B cell (primary cell): ENCODE data around the gene ZC3H12C. TPM values are rescaled to one million over a fixed set of nuclear protein-coding genes. Genes with fewer than 3 reads are reported as not detected.

Experiments used
- ATAC-seq: fragments of 200-7000 bp; cut with Tn5 transposase; one replicate; pipeline ENCODE4 v1.10.0; 2021; ENCODE audit warnings: low read depth, mild to moderate bottlenecking, moderate number of reproducible peaks, moderate library complexity
- CTCF ChIA-PET: fragments of 350-600 bp; sonication (Branson Sonifier 250); formaldehyde crosslinking; loops from one replicate; lab custom pipeline; 2021; ENCODE audit warnings: antibody characterized with exemption, inconsistent platforms; lab: Charles Lee
- POLR2A ChIA-PET: fragments of 350-600 bp; sonication (Branson Sonifier 250); formaldehyde crosslinking; loops from one replicate; lab custom pipeline; 2021; ENCODE audit warnings: antibody characterized with exemption; lab: Charles Lee
- DNase-seq: peaks from one replicate; pipeline ENCODE4 v3.0.0; 2013
- H2AFZ ChIP-seq: 2 replicates; pipeline ENCODE4 v1.6.1; 2012; ENCODE audit warnings: mild to moderate bottlenecking, low read depth, low read length; ENCODE audit not compliant: insufficient read depth, poor library complexity, severe bottlenecking
- H3K27ac ChIP-seq, 2 donors: 1 replicate in 1 of 2; 2 replicates in 1 of 2; pipeline ENCODE4 v1.5.1; 2012 to 2013; ENCODE audit warnings: low read length in 2 of 2, mild to moderate bottlenecking in 2 of 2, moderate library complexity in 1 of 2
- H3K27me3 ChIP-seq, 4 experiments: fragments of 200-600 bp in 1 of 4; sonication (generic) in 1 of 4; replicated peaks in 1 of 4; 1 replicate in 2 of 4; 2 replicates in 2 of 4; pipeline versions ENCODE4 v1.6.1 to v1.7.0; 2013 to 2016; ENCODE audit warnings: low read length in 3 of 4, mild to moderate bottlenecking in 2 of 4, mixed read lengths in 1 of 4, moderate library complexity in 1 of 4; ENCODE audit not compliant: insufficient read depth in 4 of 4, control insufficient read depth in 3 of 4; ENCODE audit errors: control extremely low read depth in 1 of 4
- H3K36me3 ChIP-seq, 2 experiments: replicated peaks in 1 of 2; 1 replicate in 1 of 2; 2 replicates in 1 of 2; pipeline versions ENCODE4 v1.6.1 to v1.7.1; 2013; ENCODE audit warnings: low read length in 1 of 2; ENCODE audit not compliant: insufficient read depth in 2 of 2, control insufficient read depth in 1 of 2; ENCODE audit errors: control extremely low read depth in 1 of 2, extremely low read depth in 1 of 2
- H3K4me1 ChIP-seq, 2 donors: fragments of 200-600 bp in 1 of 2; sonication (generic) in 1 of 2; 1 replicate in 1 of 2; 2 replicates in 1 of 2; pipeline versions ENCODE4 v1.5.1 to v1.6.1; 2013 to 2017; ENCODE audit warnings: low read length in 2 of 2; ENCODE audit not compliant: control insufficient read depth in 2 of 2, insufficient read depth in 2 of 2
- H3K4me2 ChIP-seq: replicated peaks from 2 replicates; pipeline ENCODE3; 2012; ENCODE audit warnings: mild to moderate bottlenecking, low read depth, low read length; ENCODE audit not compliant: poor library complexity, severe bottlenecking
- H3K4me3 ChIP-seq, 5 experiments: fragments of 200-600 bp in 1 of 5; sonication (generic) in 1 of 5; 1 replicate in 3 of 5; 2 replicates in 2 of 5; pipeline versions ENCODE4 v1.5.1 to v1.7.0; 2011 to 2016; ENCODE audit warnings: low read length in 4 of 5, mild to moderate bottlenecking in 4 of 5, low read depth in 2 of 5, control low read depth in 1 of 5, moderate library complexity in 1 of 5; ENCODE audit not compliant: insufficient read depth in 1 of 5; ENCODE audit errors: control extremely low read depth in 1 of 5, extremely low read depth in 1 of 5
- H3K79me2 ChIP-seq: fragments of 200-600 bp; sonication (generic); one replicate; pipeline ENCODE4 v1.6.0; 2016; ENCODE audit warnings: low read length; ENCODE audit not compliant: control insufficient read depth, insufficient read depth
- H3K9ac ChIP-seq: fragments of 200-600 bp; sonication (generic); 2 replicates; pipeline ENCODE4 v1.6.1; 2017; ENCODE audit warnings: mild to moderate bottlenecking, low read length, moderate library complexity
- H3K9me3 ChIP-seq, 3 donors: one replicate each; pipeline versions ENCODE4 v1.6.1 to v1.7.1; 2013; ENCODE audit warnings: low read length in 2 of 3; ENCODE audit not compliant: control insufficient read depth in 2 of 3, insufficient read depth in 1 of 3; ENCODE audit errors: control extremely low read depth in 1 of 3
- H4K20me1 ChIP-seq: 2 replicates; pipeline ENCODE4 v1.6.0; 2012; ENCODE audit warnings: mild to moderate bottlenecking, low read length; ENCODE audit not compliant: insufficient read depth, control insufficient read depth, poor library complexity, severe bottlenecking
- H3K27ac Mint-ChIP-seq: one replicate; pipeline ENCODE4 v1.8.0; 2021; ENCODE audit warnings: mixed read lengths
- H3K27me3 Mint-ChIP-seq: one replicate; pipeline ENCODE4 v1.8.0; 2021; ENCODE audit warnings: mixed read lengths
- H3K4me1 Mint-ChIP-seq: one replicate; pipeline ENCODE4 v1.8.0; 2021; ENCODE audit warnings: mixed read lengths
- H3K4me3 Mint-ChIP-seq: one replicate; pipeline ENCODE4 v1.8.0; 2021; ENCODE audit warnings: mixed read lengths
- H3K9me3 Mint-ChIP-seq: one replicate; pipeline ENCODE4 v1.8.0; 2022; ENCODE audit warnings: mixed read lengths; ENCODE audit not compliant: insufficient read depth
- CTCF ChIP-seq: fragments of 200-600 bp; IDR thresholded peaks from one replicate; pipeline ENCODE4 v1.8.0; 2022; ENCODE audit warnings: antibody characterized with exemption, mild to moderate bottlenecking
- EZH2 ChIP-seq: IDR thresholded peaks from 2 replicates; pipeline ENCODE4 v1.6.1; 2012; ENCODE audit warnings: borderline replicate concordance, low read depth, mild to moderate bottlenecking, moderate library complexity, low read length; ENCODE audit not compliant: insufficient read depth, poor library complexity, severe bottlenecking
- WGBS: methylation state at CpG from one replicate; pipeline ENCODE4 v1.1.5; 2013; ENCODE audit warnings: missing lambda C conversion rate; ENCODE audit not compliant: insufficient coverage; 5-methylcytosine and 5-hydroxymethylcytosine counted together
- intact Hi-C: fragments of 100-400 bp; cut with micrococcal nuclease; formaldehyde crosslinking; loops from one replicate; pipeline ENCODE4 v1.10.0; 2022
- polyA plus RNA-seq: library from polyadenylated mRNA; depleted of rRNA; stranded (reverse); fragments of >200 nt; gene quantifications from 2 replicates; pipeline ENCODE4 v1.2.3, GENCODE V29; 2012
- total RNA-seq, 2 donors: library from RNA; stranded (reverse); fragments of 120-200 nt in 1 of 2; gene quantifications; 1 replicate in 1 of 2; 2 replicates in 1 of 2; pipeline versions ENCODE4 v1.2.3 to v1.2.4, GENCODE V29; 2013 to 2022

The ZC3H12C gene
- total and polyA plus RNA-seq, 2 donors (not counting 1 experiment from before 2014, with no cell fraction given) = 0.01 to 0.10 TPM

GRCh38 chr11:110141812-110142211 lies 48.6 kb downstream of the ZC3H12C start:
- H3K27me3 ChIP-seq = no peaks in the 10 kb centered on the region
- no peak overlapping the region for H2AFZ ChIP-seq
- no peaks in the 10 kb centered on the region for H3K4me1 Mint-ChIP-seq
- H3K79me2 ChIP-seq = no peaks in the 10 kb centered on the region
- TF ChIP-seq CTCF (no peak), EZH2 (no peak)
- peaks cover 4% of the 10 kb centered on the region for H3K27me3 Mint-ChIP-seq
- no peak overlapping the region for H3K27ac ChIP-seq
- no peaks in the 10 kb centered on the region for H3K36me3 ChIP-seq
- no peaks in the 10 kb centered on the region for H4K20me1 ChIP-seq
- ChIA-PET POLR2A (no interaction called here), CTCF (no interaction called here)
- no peak for DNase-seq
- H3K9me3 ChIP-seq = no peaks in the 10 kb centered on the region
- no peak overlapping the region for H3K9ac ChIP-seq
- H3K4me1 ChIP-seq = no peaks in the 10 kb centered on the region
- no peak overlapping the region for H3K27ac Mint-ChIP-seq
- intact Hi-C loops = no loop called here
- no peaks in the 10 kb centered on the region for H3K9me3 Mint-ChIP-seq
- H3K4me3 ChIP-seq = no peak overlapping the region
- no peak for ATAC-seq
- H3K4me3 Mint-ChIP-seq = no peak overlapping the region
- H3K4me2 ChIP-seq = no peak overlapping the region

GRCh38 chr11:110147962-110148709 lies 54.9 kb downstream of the ZC3H12C start:
- H3K4me2 ChIP-seq = no peak overlapping the region

More at GRCh38 chr11:110147962-110148709, 54.9 kb downstream of the ZC3H12C start:
- DNase-seq (no peak), ATAC-seq (no peak)
- no peaks in the 10 kb centered on the region for H3K9me3 ChIP-seq
- no peak overlapping the region for H3K9ac ChIP-seq
- no peaks in the 10 kb centered on the region for H3K27me3 ChIP-seq
- H3K9me3 Mint-ChIP-seq = no peaks in the 10 kb centered on the region
- no peaks in the 10 kb centered on the region for H3K36me3 ChIP-seq
- H4K20me1 ChIP-seq = no peaks in the 10 kb centered on the region
- no peaks in the 10 kb centered on the region for H3K4me1 Mint-ChIP-seq
- peaks cover 6% of the 10 kb centered on the region for H3K27me3 Mint-ChIP-seq
- ChIA-PET CTCF (no interaction called here), POLR2A (no interaction called here)
- no peak overlapping the region for H3K27ac ChIP-seq
- H3K4me1 ChIP-seq = no peaks in the 10 kb centered on the region
- no peak overlapping the region for H3K4me3 Mint-ChIP-seq
- intact Hi-C loops = no loop called here
- H3K79me2 ChIP-seq = no peaks in the 10 kb centered on the region
- H2AFZ ChIP-seq = no peak overlapping the region
- no peak for TF ChIP-seq EZH2
- TF ChIP-seq CTCF = no peak
- H3K27ac Mint-ChIP-seq = no peak overlapping the region
- no peak overlapping the region for H3K4me3 ChIP-seq
- 67% methylated on average over 1 of the region's 3 CpGs for WGBS
